Activated CD8-positive, alpha-beta memory T cell treated with anti-CD3 and anti-CD28 coated beads, Interleukin-2, amount 50 U/mL, for 4 hours (primary cell): Measurements from ENCODE around the gene PTP4A1.
A peak's percentile ranks its signal among the peaks of the same experiment; 100 is the strongest.
"Not testable (repeated sequence)": the region's sequence is repeated elsewhere in the genome, so short reads cannot be mapped to it uniquely, and the experiment has no call there.

ENCODE experiments used
- DNase-seq: peaks from one replicate; pipeline ENCODE4 v3.0.0-alpha.2; 2020

The PTP4A1 gene

DNA sequence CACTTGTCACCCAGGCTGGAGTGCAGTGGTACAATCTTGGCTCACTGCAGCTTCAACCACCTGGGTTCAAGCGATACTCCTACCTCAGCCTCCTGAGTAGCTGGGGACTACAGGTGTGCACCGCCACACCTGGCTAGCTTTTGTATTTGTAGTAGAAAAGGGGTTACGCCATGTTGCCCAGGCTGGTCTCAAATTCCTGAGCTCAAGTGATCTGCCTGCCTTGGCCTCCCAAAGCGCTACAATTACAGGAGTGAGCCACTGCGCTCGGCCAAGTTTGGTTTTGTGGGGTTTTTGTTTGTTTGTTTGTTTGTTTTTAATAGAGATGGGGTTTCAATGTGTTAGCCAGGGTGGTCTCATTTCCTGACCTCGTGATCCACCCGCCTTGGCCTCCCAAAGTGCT is 12.3 kb downstream of the PTP4A1 start:
- DNase-seq = no peak

DNA sequence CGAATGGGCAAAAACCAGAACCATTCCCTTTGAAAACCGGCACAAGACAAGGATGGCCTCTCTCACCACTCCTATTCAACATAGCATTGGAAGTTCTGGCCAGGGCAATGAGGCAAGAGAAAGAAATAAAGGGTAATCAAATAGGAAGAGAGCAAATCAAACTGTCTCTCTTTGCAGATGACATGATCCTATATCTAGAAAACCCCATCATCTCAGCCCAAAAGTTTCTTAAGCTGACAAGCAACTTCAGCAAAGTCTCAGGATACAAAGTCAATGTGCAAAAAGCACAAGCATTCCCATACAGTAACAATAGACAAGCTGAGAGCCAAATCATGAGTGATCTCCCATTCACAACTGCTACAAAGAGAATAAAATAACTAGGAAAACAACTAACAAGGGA is 13.4 kb downstream of the PTP4A1 start:
- not testable (repeated sequence) for DNase-seq

DNA sequence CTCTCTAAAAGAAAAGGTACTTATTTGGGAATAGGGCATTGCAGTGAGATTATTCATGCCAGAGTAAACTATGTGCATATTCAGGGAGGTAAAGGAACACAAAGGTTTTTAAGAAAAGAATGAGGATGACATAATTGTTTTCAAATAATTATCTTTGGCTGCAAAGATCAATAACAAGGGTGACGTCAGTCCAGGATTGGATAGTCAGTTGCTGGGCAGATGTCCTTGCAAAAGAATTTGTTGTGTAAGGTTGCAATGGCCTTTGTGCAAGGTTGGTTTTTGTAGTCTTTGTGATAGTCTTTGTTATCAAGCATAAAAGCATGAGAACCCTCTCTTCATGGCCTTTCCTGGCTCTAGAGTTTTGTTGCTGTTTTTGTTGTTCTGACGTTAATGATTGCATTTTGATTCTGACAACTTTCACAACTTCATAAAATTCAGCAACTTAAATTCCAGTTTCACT is 17.7 kb downstream of the PTP4A1 start:
- DNase-seq = no peak

DNA sequence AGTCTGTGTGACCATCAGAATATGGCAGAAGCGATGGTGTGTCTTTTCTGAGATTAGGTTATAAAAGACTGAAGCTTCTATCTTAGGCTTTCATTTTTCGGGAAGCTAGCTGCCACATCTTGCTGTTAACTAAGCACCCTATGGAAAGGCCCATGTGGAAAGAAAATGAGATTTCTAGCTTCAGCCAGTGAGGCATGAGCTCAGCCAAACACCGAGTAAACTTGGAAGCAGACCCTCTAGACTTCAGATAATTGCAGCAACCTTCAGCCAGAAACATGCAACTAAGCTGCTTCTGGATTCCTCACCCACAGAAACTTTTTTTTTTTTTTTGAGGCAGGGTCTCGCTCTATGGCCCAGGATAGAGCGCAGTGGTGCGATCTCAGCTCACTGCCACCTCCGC is 20.6 kb downstream of the PTP4A1 start:
- no peak for DNase-seq

DNA sequence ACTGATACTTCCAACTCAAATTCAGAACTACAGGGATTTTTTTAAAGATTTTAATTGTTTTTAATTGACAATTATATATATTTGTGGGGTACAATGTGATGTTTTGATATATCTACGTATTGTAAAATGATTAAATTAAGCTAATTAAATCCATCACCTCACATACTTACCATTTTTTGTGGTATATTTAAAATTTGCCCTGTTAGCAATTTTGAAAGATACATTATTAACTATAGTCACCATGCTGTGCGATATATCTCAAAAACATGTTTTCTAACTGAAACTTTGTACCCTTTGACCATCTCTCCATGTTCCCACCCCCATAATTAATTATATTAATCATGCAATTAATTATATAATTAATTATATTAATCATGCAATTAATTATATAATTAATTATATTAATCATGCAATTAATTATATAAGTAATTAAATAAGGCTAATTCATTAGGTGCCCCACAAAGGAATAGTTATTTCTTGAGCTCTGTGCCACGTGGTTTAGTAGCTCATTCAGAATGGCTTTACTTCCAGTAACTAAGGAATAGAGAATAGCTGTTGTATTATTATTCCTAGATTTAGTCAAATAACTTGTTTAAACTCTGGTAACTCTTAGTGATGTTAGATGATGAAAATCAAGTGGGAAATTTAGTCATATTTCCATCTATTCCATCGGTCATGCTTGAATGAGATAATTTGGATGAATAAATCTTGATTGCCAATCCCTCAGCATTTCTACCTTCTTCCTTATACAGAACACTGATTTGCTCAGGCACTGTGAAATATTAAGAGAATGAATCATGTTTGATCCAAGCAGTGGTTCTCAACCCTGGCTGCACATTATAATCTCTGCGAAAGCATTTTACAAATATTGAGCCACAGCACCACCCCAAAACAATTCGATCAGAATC is 25.1 kb downstream of the PTP4A1 start:
- no peak for DNase-seq

DNA sequence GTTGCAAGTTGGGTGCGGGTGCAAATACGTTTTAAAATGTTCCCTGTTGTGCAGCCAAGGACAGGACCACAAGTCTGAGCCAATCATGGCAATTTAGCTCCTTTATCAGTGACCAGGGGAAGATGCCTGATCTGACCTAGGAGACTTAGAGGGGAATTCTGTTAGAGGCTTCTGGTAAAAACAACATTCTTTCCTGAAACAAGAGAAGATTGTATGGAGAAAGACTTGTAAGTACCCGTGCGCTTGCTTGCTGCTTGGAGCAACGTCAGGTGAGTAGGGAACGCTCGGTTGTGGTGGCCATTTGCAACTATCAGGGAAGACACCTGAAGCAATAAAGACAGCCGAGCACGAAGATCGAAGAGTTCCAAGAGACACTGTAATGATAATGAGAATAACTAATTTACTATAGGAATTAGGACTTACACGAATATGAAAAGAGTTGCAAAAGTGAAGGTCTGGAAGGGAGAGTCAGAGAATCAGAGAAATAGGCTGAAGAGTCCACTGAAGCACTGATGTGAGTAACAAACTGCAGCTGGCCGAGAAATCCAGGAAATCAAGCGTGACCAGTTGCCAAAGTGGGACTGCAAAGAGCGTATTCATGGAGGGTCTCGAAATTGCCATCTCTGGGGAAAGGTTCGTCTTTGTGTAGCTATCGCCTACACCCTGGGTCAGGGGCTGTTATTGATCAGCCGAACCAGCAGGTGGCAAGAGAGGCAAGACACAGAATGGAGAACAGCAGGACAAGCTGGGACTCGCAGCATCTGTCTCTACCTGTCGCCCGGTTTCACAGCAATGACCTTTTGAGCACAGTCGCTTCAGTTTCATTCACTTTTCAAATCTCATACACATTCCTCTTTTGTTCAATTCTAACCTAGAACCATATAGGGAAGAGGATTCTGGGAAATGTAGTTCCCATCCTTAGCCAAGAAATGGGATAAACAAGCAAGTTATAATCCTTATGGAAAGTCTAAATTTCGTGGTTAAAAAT is 26.1 kb downstream of the PTP4A1 start:
- DNase-seq = peak; percentile 72

DNA sequence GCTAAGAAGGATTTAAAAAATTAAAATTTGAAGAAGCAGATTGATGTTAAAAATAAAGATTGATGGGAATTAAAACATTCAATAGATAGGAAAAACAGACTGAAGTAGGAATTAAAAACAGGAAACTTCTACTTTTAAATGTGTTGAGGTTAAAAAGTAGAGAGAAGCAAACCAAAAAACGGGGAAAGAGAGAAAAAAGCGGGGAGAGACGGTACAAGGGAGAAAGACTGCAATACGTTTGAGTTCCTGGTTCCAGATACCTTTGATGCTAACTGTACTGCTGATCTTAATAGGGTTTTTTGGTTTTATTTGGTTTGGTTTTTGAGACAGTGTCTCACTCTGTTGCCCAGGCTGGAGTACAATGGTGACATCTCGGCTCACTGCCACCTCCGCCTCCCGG is 27.0 kb downstream of the PTP4A1 start:
- DNase-seq = no peak

DNA sequence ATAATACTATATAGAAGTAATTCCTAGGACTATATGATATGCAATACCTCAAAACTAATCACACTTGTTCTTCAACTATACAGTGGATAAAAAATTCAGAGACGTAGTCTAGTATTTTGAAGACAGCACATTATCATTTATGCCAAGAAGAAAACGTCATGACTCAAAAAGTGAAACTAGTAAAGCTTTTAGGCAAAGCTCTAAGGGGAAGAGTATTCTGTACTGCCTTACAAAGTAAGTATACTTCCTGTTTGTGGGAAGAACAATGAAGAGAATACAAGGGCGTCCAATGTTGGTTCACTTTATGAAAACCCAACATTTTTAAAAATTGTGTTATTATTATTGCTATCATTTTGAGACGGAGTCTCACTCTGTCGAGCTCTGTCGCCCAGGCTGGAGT is 27.9 kb downstream of the PTP4A1 start:
- no peak for DNase-seq

DNA sequence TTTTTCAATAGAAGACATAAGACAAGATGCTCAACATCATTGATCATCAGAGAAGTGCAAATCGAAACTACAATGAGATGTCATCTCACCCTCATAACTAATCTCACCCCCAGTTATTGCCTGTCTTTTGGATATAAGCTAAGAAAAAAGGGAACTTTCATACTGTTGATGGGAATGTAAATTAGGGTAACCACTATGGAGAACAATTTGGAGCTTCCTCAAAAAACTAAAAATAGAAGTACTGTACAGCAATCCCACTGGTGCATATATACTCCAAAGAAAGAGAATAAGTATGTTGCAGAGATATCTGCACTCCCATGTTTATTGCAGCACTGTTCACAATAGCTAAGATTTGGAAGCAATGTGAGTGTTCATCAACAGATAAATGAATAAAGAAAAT is 37.0 kb downstream of the PTP4A1 start:
- no peak for DNase-seq

DNA sequence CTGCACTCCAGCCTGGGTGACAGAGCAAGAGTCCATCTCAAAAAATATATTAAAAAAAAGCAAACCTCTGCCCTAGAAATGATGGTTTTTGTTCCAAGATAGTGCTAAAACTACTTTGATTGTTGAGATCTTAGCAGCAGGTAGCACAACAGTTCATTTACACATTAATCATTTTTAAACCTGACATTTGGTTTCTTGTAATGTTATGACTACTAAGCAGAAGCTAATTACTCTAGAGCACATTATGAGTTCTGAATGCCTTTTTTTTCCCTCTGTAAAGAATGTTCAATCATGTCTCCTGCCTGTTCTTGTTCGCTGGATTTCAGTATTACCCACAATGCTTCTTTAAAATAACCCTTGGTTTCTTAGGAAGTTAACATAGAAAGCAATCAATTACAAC is 38.7 kb downstream of the PTP4A1 start:
- no peak for DNase-seq

DNA sequence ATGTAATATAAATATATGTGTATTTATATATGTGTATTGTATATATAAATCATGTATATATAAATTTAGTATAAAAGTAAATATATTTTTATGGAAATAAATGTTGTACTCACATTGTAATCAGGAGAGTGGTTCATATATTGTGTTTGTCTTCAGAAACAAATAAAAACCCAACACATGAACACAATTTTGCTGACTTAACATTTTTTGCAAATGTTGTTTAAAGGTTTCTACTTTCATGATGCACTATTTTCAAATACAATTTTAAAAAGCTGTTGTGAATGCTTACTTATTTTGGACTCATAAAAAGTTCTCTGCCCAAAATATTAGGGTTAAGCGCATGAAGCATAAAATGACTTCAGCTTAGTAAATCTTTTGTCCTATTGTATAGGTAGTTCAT is 39.3 kb downstream of the PTP4A1 start:
- no peak for DNase-seq

DNA sequence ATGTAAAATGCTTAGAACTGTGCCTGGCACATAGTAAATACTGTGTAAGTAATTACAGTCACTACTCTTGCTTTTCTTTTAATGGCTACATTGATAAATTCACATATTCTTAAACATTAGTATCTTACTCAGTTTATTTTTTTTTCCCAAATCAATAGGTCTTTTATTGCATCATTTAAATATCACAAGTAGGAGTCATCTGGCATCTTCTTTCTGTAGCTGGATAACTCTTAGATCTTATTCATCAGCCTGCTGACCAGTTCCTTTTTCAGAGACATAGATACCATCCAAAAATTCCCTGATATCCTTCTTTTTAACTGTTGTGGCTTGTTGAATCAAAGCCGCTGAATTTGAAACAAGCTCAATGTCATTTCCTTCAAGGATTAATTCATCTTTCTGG is 43.3 kb downstream of the PTP4A1 start:
- no peak for DNase-seq
